HFF-Myc (cell line): ENCODE measurements around the gene LSG1.

Source experiments
- DNase-seq: peaks from one replicate; pipeline ENCODE4 v3.0.0-alpha.2; 2011; ENCODE audit warnings: low read depth; ENCODE audit errors: extremely low read depth
- H3K4me3 ChIP-seq: replicated peaks from 2 replicates; pipeline ENCODE4 v1.5.1; 2011; ENCODE audit warnings: low read depth, mild to moderate bottlenecking, control low read depth, low read length
- TF ChIP-seq, protein P1 (sequence below): IDR thresholded peaks from 2 replicates; pipeline ENCODE4 v1.5.1; 2012; ENCODE audit warnings: mild to moderate bottlenecking, low read depth, low read length, control low read depth; ENCODE audit errors: missing control alignments

Gene LSG1

GRCh38 chr3:194661946-194662345, 10.0 kb downstream of the LSG1 start:
- DNase-seq: no peak
- H3K4me3 ChIP-seq: no peak overlapping the region
- TF ChIP-seq, protein P1, sequence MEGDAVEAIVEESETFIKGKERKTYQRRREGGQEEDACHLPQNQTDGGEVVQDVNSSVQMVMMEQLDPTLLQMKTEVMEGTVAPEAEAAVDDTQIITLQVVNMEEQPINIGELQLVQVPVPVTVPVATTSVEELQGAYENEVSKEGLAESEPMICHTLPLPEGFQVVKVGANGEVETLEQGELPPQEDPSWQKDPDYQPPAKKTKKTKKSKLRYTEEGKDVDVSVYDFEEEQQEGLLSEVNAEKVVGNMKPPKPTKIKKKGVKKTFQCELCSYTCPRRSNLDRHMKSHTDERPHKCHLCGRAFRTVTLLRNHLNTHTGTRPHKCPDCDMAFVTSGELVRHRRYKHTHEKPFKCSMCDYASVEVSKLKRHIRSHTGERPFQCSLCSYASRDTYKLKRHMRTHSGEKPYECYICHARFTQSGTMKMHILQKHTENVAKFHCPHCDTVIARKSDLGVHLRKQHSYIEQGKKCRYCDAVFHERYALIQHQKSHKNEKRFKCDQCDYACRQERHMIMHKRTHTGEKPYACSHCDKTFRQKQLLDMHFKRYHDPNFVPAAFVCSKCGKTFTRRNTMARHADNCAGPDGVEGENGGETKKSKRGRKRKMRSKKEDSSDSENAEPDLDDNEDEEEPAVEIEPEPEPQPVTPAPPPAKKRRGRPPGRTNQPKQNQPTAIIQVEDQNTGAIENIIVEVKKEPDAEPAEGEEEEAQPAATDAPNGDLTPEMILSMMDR: no peak

- H3K4me3 ChIP-seq: no peak overlapping the region
- no peak for DNase-seq
- TF ChIP-seq, protein P1: no peak
Measured at GRCh38 chr3:194661374-194661773, 10.6 kb downstream of the LSG1 start.

- DNase-seq: no peak
- TF ChIP-seq, protein P1: no peak
- no peak overlapping the region for H3K4me3 ChIP-seq
Measured at GRCh38 chr3:194659778-194660177, 12.2 kb downstream of the LSG1 start.

DNA sequence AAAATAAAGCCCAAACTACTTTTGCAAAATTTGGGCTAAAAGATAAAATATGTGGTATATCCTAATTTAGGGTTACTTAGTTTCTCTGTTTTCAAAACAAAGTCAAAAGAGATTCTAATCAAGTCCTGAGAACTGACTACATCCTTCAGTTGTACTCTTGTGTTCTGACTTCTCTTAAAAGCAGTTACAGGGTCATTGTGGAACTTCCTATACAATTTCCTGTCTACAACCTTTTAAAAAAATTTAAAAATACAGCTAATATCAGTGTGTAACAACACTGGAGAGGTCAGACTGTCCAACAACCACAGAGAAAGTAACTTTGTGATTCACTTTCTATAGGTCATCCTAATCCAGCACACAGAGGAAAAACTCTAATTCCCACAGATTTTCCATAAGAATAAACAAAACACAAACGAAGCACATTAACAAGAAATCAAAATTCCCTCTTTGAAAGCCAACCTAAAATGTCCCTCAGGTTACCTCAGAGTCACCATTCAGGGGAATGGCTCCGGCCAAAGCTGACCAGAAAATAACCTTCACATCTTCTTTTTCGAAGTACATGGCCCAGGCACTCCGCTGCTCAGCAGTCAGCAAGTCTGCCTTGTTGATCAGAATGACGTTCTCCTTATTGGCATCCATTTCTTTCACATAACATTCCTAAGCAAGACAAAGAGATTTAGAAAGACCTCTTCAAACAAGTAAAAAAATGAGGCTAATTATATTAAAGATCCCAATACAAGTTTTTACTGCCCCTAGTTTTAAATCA, 13.3 kb downstream of the LSG1 start:
- TF ChIP-seq, protein P1: no peak
- no peak for DNase-seq
- no peak overlapping the region for H3K4me3 ChIP-seq

- no peak for DNase-seq
- H3K4me3 ChIP-seq: no peak overlapping the region
- TF ChIP-seq, protein P1: no peak
Measured at GRCh38 chr3:194657439-194657838, 14.6 kb downstream of the LSG1 start.

DNA sequence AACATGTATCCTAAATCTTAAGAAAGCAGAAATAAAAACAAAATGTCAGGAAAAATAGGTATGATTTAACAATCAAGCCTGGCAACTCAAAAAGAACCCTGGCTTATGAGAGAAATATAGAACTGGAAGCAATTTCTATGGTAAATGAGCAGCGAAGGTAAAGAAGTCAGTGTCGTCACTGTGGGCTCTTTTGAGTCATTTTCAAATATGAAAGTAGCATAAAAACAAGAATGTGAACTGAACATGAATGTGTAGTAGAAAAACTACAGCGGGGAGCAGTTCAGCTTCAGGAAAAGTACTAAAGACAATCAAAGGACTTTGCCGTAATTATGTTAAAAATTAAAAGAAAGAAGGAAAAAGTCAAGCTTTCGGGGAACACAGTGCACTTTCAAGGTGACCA, 17.5 kb downstream of the LSG1 start:
- TF ChIP-seq, protein P1: no peak
- no peak overlapping the region for H3K4me3 ChIP-seq
- DNase-seq: no peak

GRCh38 chr3:194647747-194648146, 24.2 kb downstream of the LSG1 start:
- no peak overlapping the region for H3K4me3 ChIP-seq
- no peak for DNase-seq
- TF ChIP-seq, protein P1: no peak
